ENCODE data around the gene CST3. TPM values are rescaled to one million over a fixed set of nuclear protein-coding genes. Genes with fewer than 3 reads are reported as not detected.
A peak's percentile ranks its signal among the peaks of the same experiment; 100 is the strongest.

Gene CST3
- polyA plus RNA-seq, 1 donor = 661 TPM

- H3K4me1 ChIP-seq (ENCODE audit: control insufficient read depth, insufficient read depth, low read length) = no peaks in the 10 kb centered on the region
- DNase-seq = no peak
- no peaks in the 10 kb centered on the region for H3K36me3 ChIP-seq (ENCODE audit: control insufficient read depth, insufficient read depth, low read length)
- no peaks in the 10 kb centered on the region for H3K27me3 ChIP-seq (ENCODE audit: control insufficient read depth, insufficient read depth, low read length)
- WGBS (ENCODE audit: insufficient coverage, low lambda C conversion rate) = 80% methylated on average over 1 of the region's 1 CpG
- no peak overlapping the region for H3K27ac ChIP-seq (ENCODE audit: low read length)
- no peak overlapping the region for H3K4me3 ChIP-seq (ENCODE audit: low read length)
- no peaks in the 10 kb centered on the region for H3K9me3 ChIP-seq (ENCODE audit: control insufficient read depth, low read depth, low read length)
Measured at GRCh38 chr20:23673209-23673608, 35.5 kb upstream of the CST3 start.

- WGBS (ENCODE audit: insufficient coverage, low lambda C conversion rate) = no CpG with 5 or more reads among the region's 1 CpG
Measured at GRCh38 chr20:23672158-23672557, 34.4 kb upstream of the CST3 start.

GRCh38 chr20:23671479-23671878, 33.7 kb upstream of the CST3 start:
- DNase-seq = no peak
- WGBS (ENCODE audit: insufficient coverage, low lambda C conversion rate) = no CpG with 5 or more reads among the region's 3 CpGs
- Histone ChIP-seq H3K9me3 (ENCODE audit: control insufficient read depth, low read depth, low read length) (no peaks in the 10 kb centered on the region), H3K4me1 (ENCODE audit: control insufficient read depth, insufficient read depth, low read length) (no peaks in the 10 kb centered on the region), H3K27ac (ENCODE audit: low read length) (no peak overlapping the region), H3K36me3 (ENCODE audit: control insufficient read depth, insufficient read depth, low read length) (no peaks in the 10 kb centered on the region), H3K27me3 (ENCODE audit: control insufficient read depth, insufficient read depth, low read length) (no peaks in the 10 kb centered on the region), H3K4me3 (ENCODE audit: low read length) (no peak overlapping the region)

More at GRCh38 chr20:23672158-23672557, 34.4 kb upstream of the CST3 start:
- no peaks in the 10 kb centered on the region for H3K27me3 ChIP-seq (ENCODE audit: control insufficient read depth, insufficient read depth, low read length)
- H3K4me3 ChIP-seq (ENCODE audit: low read length) = no peak overlapping the region
- no peaks in the 10 kb centered on the region for H3K9me3 ChIP-seq (ENCODE audit: control insufficient read depth, low read depth, low read length)
- no peaks in the 10 kb centered on the region for H3K36me3 ChIP-seq (ENCODE audit: control insufficient read depth, insufficient read depth, low read length)
- H3K4me1 ChIP-seq (ENCODE audit: control insufficient read depth, insufficient read depth, low read length) = no peaks in the 10 kb centered on the region
- no peak overlapping the region for H3K27ac ChIP-seq (ENCODE audit: low read length)
- DNase-seq = no peak

GRCh38 chr20:23670361-23670760, 32.6 kb upstream of the CST3 start:
- Histone ChIP-seq H3K36me3 (ENCODE audit: control insufficient read depth, insufficient read depth, low read length) (no peaks in the 10 kb centered on the region), H3K9me3 (ENCODE audit: control insufficient read depth, low read depth, low read length) (no peaks in the 10 kb centered on the region), H3K27ac (ENCODE audit: low read length) (no peak overlapping the region), H3K27me3 (ENCODE audit: control insufficient read depth, insufficient read depth, low read length) (no peaks in the 10 kb centered on the region), H3K4me1 (ENCODE audit: control insufficient read depth, insufficient read depth, low read length) (no peaks in the 10 kb centered on the region), H3K4me3 (ENCODE audit: low read length) (no peak overlapping the region)
- WGBS (ENCODE audit: insufficient coverage, low lambda C conversion rate) = no CpG with 5 or more reads among the region's 1 CpG
- no peak for DNase-seq

GRCh38 chr20:23669866-23670265, 32.1 kb upstream of the CST3 start:
- Histone ChIP-seq H3K36me3 (ENCODE audit: control insufficient read depth, insufficient read depth, low read length) (no peaks in the 10 kb centered on the region), H3K27me3 (ENCODE audit: control insufficient read depth, insufficient read depth, low read length) (no peaks in the 10 kb centered on the region), H3K4me3 (ENCODE audit: low read length) (no peak overlapping the region), H3K4me1 (ENCODE audit: control insufficient read depth, insufficient read depth, low read length) (no peaks in the 10 kb centered on the region), H3K9me3 (ENCODE audit: control insufficient read depth, low read depth, low read length) (no peaks in the 10 kb centered on the region), H3K27ac (ENCODE audit: low read length) (no peak overlapping the region)
- 92% methylated on average over 4 of the region's 7 CpGs for WGBS (ENCODE audit: insufficient coverage, low lambda C conversion rate)
- DNase-seq = no peak

- no CpG with 5 or more reads among the region's 1 CpG for WGBS (ENCODE audit: insufficient coverage, low lambda C conversion rate)
- H3K4me1 ChIP-seq (ENCODE audit: control insufficient read depth, insufficient read depth, low read length) = no peaks in the 10 kb centered on the region
- H3K9me3 ChIP-seq (ENCODE audit: control insufficient read depth, low read depth, low read length) = no peaks in the 10 kb centered on the region
- DNase-seq = no peak
- no peaks in the 10 kb centered on the region for H3K27me3 ChIP-seq (ENCODE audit: control insufficient read depth, insufficient read depth, low read length)
- H3K4me3 ChIP-seq (ENCODE audit: low read length) = no peak overlapping the region
- H3K36me3 ChIP-seq (ENCODE audit: control insufficient read depth, insufficient read depth, low read length) = no peaks in the 10 kb centered on the region
- H3K27ac ChIP-seq (ENCODE audit: low read length) = no peak overlapping the region
Measured at GRCh38 chr20:23669327-23669726, 31.6 kb upstream of the CST3 start.

- Histone ChIP-seq H3K4me1 (ENCODE audit: control insufficient read depth, insufficient read depth, low read length) (no peaks in the 10 kb centered on the region), H3K36me3 (ENCODE audit: control insufficient read depth, insufficient read depth, low read length) (no peaks in the 10 kb centered on the region), H3K27ac (ENCODE audit: low read length) (no peak overlapping the region), H3K27me3 (ENCODE audit: control insufficient read depth, insufficient read depth, low read length) (no peaks in the 10 kb centered on the region), H3K9me3 (ENCODE audit: control insufficient read depth, low read depth, low read length) (no peaks in the 10 kb centered on the region), H3K4me3 (ENCODE audit: low read length) (no peak overlapping the region)
- 0% methylated on average over 1 of the region's 4 CpGs for WGBS (ENCODE audit: insufficient coverage, low lambda C conversion rate)
- peak; percentile 41 to 47 for DNase-seq
Measured at GRCh38 chr20:23668477-23668951, 30.8 kb upstream of the CST3 start.

- Histone ChIP-seq H3K4me1 (ENCODE audit: control insufficient read depth, insufficient read depth, low read length) (no peaks in the 10 kb centered on the region), H3K27ac (ENCODE audit: low read length) (no peak overlapping the region), H3K9me3 (ENCODE audit: control insufficient read depth, low read depth, low read length) (no peaks in the 10 kb centered on the region), H3K27me3 (ENCODE audit: control insufficient read depth, insufficient read depth, low read length) (no peaks in the 10 kb centered on the region), H3K36me3 (ENCODE audit: control insufficient read depth, insufficient read depth, low read length) (no peaks in the 10 kb centered on the region), H3K4me3 (ENCODE audit: low read length) (no peak overlapping the region)
- WGBS (ENCODE audit: insufficient coverage, low lambda C conversion rate) = no CpG with 5 or more reads among the region's 7 CpGs
- DNase-seq = no peak
Measured at GRCh38 chr20:23667666-23668065, 29.9 kb upstream of the CST3 start.

GRCh38 chr20:23666698-23667097, 28.9 kb upstream of the CST3 start:
- Histone ChIP-seq H3K9me3 (ENCODE audit: control insufficient read depth, low read depth, low read length) (no peaks in the 10 kb centered on the region), H3K27ac (ENCODE audit: low read length) (no peak overlapping the region), H3K4me3 (ENCODE audit: low read length) (no peak overlapping the region), H3K27me3 (ENCODE audit: control insufficient read depth, insufficient read depth, low read length) (no peaks in the 10 kb centered on the region), H3K4me1 (ENCODE audit: control insufficient read depth, insufficient read depth, low read length) (peaks cover 8% of the 10 kb centered on the region), H3K36me3 (ENCODE audit: control insufficient read depth, insufficient read depth, low read length) (no peaks in the 10 kb centered on the region)
- 100% methylated on average over 1 of the region's 3 CpGs for WGBS (ENCODE audit: insufficient coverage, low lambda C conversion rate)
- no peak for DNase-seq

GRCh38 chr20:23666189-23666588, 28.4 kb upstream of the CST3 start:
- Histone ChIP-seq H3K4me1 (ENCODE audit: control insufficient read depth, insufficient read depth, low read length) (peaks cover 10% of the 10 kb centered on the region), H3K9me3 (ENCODE audit: control insufficient read depth, low read depth, low read length) (no peaks in the 10 kb centered on the region), H3K4me3 (ENCODE audit: low read length) (no peak overlapping the region), H3K27ac (ENCODE audit: low read length) (no peak overlapping the region), H3K27me3 (ENCODE audit: control insufficient read depth, insufficient read depth, low read length) (no peaks in the 10 kb centered on the region), H3K36me3 (ENCODE audit: control insufficient read depth, insufficient read depth, low read length) (no peaks in the 10 kb centered on the region)
- no peak for DNase-seq
- WGBS (ENCODE audit: insufficient coverage, low lambda C conversion rate) = 80% methylated on average over 1 of the region's 4 CpGs

- Histone ChIP-seq H3K27ac (ENCODE audit: low read length) (no peak overlapping the region), H3K4me1 (ENCODE audit: control insufficient read depth, insufficient read depth, low read length) (peaks cover 23% of the 10 kb centered on the region), H3K9me3 (ENCODE audit: control insufficient read depth, low read depth, low read length) (no peaks in the 10 kb centered on the region), H3K4me3 (ENCODE audit: low read length) (no peak overlapping the region), H3K27me3 (ENCODE audit: control insufficient read depth, insufficient read depth, low read length) (no peaks in the 10 kb centered on the region), H3K36me3 (ENCODE audit: control insufficient read depth, insufficient read depth, low read length) (no peaks in the 10 kb centered on the region)
- no peak for DNase-seq
- WGBS (ENCODE audit: insufficient coverage, low lambda C conversion rate) = no CpG with 5 or more reads among the region's 3 CpGs
Measured at GRCh38 chr20:23664954-23665353, 27.2 kb upstream of the CST3 start.
